OCI-LY7 (cell line): Measurements from ENCODE around the gene RAD21L1.

ENCODE experiments used
- EZH2phosphoT487 ChIP-seq: fragments of 200-600 bp; sonication (generic); IDR thresholded peaks from 2 replicates; pipeline ENCODE4 v1.6.1; 2018; ENCODE audit warnings: low read depth, borderline replicate concordance, mild to moderate bottlenecking, mixed run types, antibody characterized with exemption, low read length, moderate library complexity, mixed read lengths
- TF ChIP-seq, protein P1 (sequence below): fragments of 200-600 bp; sonication (generic); conservative IDR thresholded peaks from 2 replicates; pipeline ENCODE4 v1.5.1; 2014; ENCODE audit warnings: mild to moderate bottlenecking, antibody characterized with exemption, low read length, moderate library complexity, mixed read lengths

DNA sequence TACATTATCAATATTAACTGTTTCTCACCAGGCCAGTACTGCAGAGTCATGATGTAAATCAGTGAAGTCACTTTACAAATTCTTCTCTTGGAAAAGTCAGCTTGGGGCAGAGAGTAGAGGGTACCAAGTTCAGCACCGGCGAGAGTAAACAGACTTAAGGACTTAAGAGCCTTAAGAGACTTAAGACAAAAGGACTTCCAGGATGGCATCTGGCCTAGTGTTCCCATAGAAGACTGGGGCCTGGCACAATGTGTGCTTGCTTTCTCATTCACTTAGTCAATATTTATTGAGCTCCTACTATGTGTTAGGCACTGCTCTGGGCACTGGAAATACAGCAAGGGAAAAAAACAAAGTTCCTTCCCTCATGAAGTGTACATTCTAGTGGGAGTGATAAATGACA lies 38.9 kb downstream of the RAD21L1 start:
- TF ChIP-seq, protein P1, sequence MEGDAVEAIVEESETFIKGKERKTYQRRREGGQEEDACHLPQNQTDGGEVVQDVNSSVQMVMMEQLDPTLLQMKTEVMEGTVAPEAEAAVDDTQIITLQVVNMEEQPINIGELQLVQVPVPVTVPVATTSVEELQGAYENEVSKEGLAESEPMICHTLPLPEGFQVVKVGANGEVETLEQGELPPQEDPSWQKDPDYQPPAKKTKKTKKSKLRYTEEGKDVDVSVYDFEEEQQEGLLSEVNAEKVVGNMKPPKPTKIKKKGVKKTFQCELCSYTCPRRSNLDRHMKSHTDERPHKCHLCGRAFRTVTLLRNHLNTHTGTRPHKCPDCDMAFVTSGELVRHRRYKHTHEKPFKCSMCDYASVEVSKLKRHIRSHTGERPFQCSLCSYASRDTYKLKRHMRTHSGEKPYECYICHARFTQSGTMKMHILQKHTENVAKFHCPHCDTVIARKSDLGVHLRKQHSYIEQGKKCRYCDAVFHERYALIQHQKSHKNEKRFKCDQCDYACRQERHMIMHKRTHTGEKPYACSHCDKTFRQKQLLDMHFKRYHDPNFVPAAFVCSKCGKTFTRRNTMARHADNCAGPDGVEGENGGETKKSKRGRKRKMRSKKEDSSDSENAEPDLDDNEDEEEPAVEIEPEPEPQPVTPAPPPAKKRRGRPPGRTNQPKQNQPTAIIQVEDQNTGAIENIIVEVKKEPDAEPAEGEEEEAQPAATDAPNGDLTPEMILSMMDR, result no peak
- TF ChIP-seq EZH2phosphoT487, result no peak
